IPS-18a (cell line): ENCODE results near the gene GNAI3.

Experiments used
- H3K27ac ChIP-seq: one replicate; pipeline ENCODE4 v1.5.1; 2013; ENCODE audit warnings: low read length
- H3K27me3 ChIP-seq: one replicate; pipeline ENCODE4 v1.6.1; 2013; ENCODE audit warnings: mild to moderate bottlenecking, low read length; ENCODE audit not compliant: control insufficient read depth, insufficient read depth
- H3K36me3 ChIP-seq: one replicate; pipeline ENCODE4 v1.6.1; 2013; ENCODE audit warnings: low read depth, low read length; ENCODE audit not compliant: control insufficient read depth
- H3K4me1 ChIP-seq: one replicate; pipeline ENCODE4 v1.6.1; 2013; ENCODE audit warnings: low read depth, low read length; ENCODE audit not compliant: control insufficient read depth
- H3K4me3 ChIP-seq: one replicate; pipeline ENCODE4 v1.5.1; 2013; ENCODE audit warnings: low read length
- H3K9ac ChIP-seq: one replicate; pipeline ENCODE4 v1.6.1; 2013; ENCODE audit warnings: mild to moderate bottlenecking, low read length, moderate library complexity
- H3K9me3 ChIP-seq: one replicate; pipeline ENCODE4 v1.6.1; 2013; ENCODE audit warnings: low read depth, low read length; ENCODE audit not compliant: control insufficient read depth

GNAI3 gene

GRCh38 chr1:109528712-109529111 lies 19.7 kb upstream of the GNAI3 start:
- no peak overlapping the region for H3K27ac ChIP-seq
- H3K4me3 ChIP-seq = no peak overlapping the region
- H3K9ac ChIP-seq = no peak overlapping the region
- no peaks in the 10 kb centered on the region for H3K27me3 ChIP-seq
- H3K9me3 ChIP-seq = no peaks in the 10 kb centered on the region
- peaks cover 2% of the 10 kb centered on the region for H3K4me1 ChIP-seq
- H3K36me3 ChIP-seq = no peaks in the 10 kb centered on the region

DNA sequence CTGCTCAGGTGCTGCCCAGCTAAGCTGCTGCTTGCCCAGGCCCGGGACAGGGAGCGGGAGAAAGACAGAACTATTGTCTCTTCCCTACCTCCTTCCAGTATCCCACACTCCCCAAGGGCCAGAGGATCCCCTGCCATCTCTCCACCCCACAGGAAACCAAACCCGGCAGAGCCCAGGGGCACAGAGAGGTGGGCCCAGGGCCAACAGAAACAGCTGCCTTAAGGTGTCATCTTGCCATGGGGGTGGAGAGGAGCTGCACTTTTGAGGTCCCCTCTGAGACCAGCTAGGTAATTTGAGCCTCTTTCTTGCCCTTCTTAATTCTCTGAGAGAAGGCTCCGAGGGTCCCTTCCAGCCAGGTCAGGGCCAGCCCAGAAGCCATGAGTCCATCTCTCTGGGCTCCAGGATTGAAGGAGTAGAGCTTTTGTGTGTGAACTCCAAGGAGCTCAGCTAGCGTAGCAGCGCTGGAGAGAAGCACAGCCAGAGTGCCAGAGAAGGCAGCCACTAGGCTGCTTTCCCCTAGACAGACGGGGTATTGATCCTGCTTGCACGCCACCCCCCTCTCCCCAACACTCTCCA lies 18.4 kb upstream of the GNAI3 start:
- H3K27me3 ChIP-seq = no peaks in the 10 kb centered on the region
- H3K9me3 ChIP-seq = no peaks in the 10 kb centered on the region
- no peak overlapping the region for H3K9ac ChIP-seq
- no peak overlapping the region for H3K27ac ChIP-seq
- H3K36me3 ChIP-seq = no peaks in the 10 kb centered on the region
- peaks cover 2% of the 10 kb centered on the region for H3K4me1 ChIP-seq
- no peak overlapping the region for H3K4me3 ChIP-seq

DNA sequence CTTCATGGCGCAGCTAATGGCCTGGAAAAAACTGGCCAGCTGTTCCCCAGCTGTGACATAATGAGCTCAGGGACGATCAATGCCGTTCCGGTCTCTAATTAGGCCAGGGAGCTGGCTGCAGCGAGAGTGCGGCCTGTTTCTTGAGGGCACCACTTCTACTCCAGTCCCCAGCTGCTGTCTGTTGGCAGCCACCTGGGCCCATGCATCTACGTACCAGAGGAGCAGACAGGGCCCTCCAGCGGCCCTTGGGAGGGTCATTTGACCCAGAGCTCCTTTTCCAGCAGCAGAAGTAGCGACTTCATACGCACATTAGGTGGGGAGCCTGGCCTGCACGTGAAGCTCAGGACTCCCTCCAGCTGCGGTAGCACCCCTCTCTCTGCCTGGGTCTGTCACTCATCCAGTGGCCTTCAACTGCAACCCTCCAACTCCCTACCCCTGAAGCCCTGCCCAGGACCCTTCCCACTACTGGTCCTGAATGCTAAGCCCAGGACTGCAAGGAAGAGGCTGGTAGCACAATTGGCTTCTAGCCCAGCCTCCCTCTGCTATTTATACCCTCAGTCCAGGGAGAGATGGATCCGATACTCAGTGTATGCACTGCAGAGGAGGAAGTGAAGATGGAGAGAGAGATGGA lies 17.8 kb upstream of the GNAI3 start:
- Histone ChIP-seq H3K27me3 (no peaks in the 10 kb centered on the region), H3K9me3 (no peaks in the 10 kb centered on the region), H3K36me3 (no peaks in the 10 kb centered on the region), H3K4me1 (peaks cover 2% of the 10 kb centered on the region), H3K4me3 (no peak overlapping the region), H3K9ac (no peak overlapping the region), H3K27ac (no peak overlapping the region)

GRCh38 chr1:109531380-109531779 lies 17.0 kb upstream of the GNAI3 start:
- Histone ChIP-seq H3K27ac (no peak overlapping the region), H3K36me3 (no peaks in the 10 kb centered on the region), H3K9ac (no peak overlapping the region), H3K4me3 (no peak overlapping the region), H3K4me1 (peaks cover 2% of the 10 kb centered on the region), H3K27me3 (no peaks in the 10 kb centered on the region), H3K9me3 (no peaks in the 10 kb centered on the region)

DNA sequence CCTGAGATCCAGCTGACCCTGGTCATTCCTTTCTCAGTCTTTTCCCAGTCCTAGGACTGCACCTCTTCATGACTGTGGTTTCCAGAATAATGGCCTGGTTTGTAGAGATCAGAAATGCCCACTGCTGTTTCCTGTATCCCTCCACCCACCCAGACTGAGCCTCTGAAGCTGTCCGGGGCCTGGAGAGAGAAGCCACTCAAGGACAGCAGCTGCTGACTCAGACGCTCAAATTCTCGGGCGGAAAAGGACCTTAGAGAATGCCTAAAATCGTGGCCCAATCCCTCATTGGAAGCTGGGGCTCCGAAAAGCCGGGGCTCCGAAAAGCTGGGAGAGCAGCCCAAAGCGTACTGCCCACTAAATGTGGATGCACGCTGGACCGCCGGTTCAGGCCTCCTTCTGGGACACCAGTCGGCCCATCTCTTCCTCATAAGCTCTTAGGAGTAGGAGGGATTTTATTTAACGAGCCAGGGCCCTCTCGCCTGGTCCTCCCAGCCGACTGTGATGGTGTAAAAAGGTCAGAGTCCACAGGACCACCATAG lies 16.5 kb upstream of the GNAI3 start:
- Histone ChIP-seq H3K9ac (no peak overlapping the region), H3K4me1 (peaks cover 2% of the 10 kb centered on the region), H3K9me3 (no peaks in the 10 kb centered on the region), H3K27ac (no peak overlapping the region), H3K36me3 (no peaks in the 10 kb centered on the region), H3K4me3 (no peak overlapping the region), H3K27me3 (no peaks in the 10 kb centered on the region)

- Histone ChIP-seq H3K4me1 (peaks cover 2% of the 10 kb centered on the region), H3K9me3 (no peaks in the 10 kb centered on the region), H3K27ac (no peak overlapping the region), H3K27me3 (no peaks in the 10 kb centered on the region), H3K36me3 (no peaks in the 10 kb centered on the region), H3K9ac (no peak overlapping the region), H3K4me3 (no peak overlapping the region)
Measured at GRCh38 chr1:109532365-109533136, 15.9 kb upstream of the GNAI3 start.

- H3K4me3 ChIP-seq = no peak overlapping the region
Measured at GRCh38 chr1:109534307-109534858, 14.0 kb upstream of the GNAI3 start.

GRCh38 chr1:109535481-109535880 lies 12.9 kb upstream of the GNAI3 start:
- H3K36me3 ChIP-seq = no peaks in the 10 kb centered on the region
- H3K9me3 ChIP-seq = no peaks in the 10 kb centered on the region
- no peaks in the 10 kb centered on the region for H3K27me3 ChIP-seq
- no peak overlapping the region for H3K27ac ChIP-seq
- peaks cover 2% of the 10 kb centered on the region for H3K4me1 ChIP-seq
- no peak overlapping the region for H3K9ac ChIP-seq
- H3K4me3 ChIP-seq = no peak overlapping the region

More at GRCh38 chr1:109534307-109534858, 14.0 kb upstream of the GNAI3 start:
- peaks cover 2% of the 10 kb centered on the region for H3K4me1 ChIP-seq
- H3K27ac ChIP-seq = no peak overlapping the region
- no peak overlapping the region for H3K9ac ChIP-seq
- no peaks in the 10 kb centered on the region for H3K36me3 ChIP-seq
- no peaks in the 10 kb centered on the region for H3K9me3 ChIP-seq
- H3K27me3 ChIP-seq = no peaks in the 10 kb centered on the region

- H3K36me3 ChIP-seq = no peaks in the 10 kb centered on the region
- no peak overlapping the region for H3K4me3 ChIP-seq
- H3K9ac ChIP-seq = no peak overlapping the region
- no peak overlapping the region for H3K27ac ChIP-seq
- peaks cover 2% of the 10 kb centered on the region for H3K4me1 ChIP-seq
- no peaks in the 10 kb centered on the region for H3K27me3 ChIP-seq
- H3K9me3 ChIP-seq = no peaks in the 10 kb centered on the region
Measured at GRCh38 chr1:109535971-109536491, 12.4 kb upstream of the GNAI3 start.

GRCh38 chr1:109537450-109538178 lies 10.8 kb upstream of the GNAI3 start:
- no peak overlapping the region for H3K4me3 ChIP-seq
- H3K27me3 ChIP-seq = no peaks in the 10 kb centered on the region
- H3K36me3 ChIP-seq = no peaks in the 10 kb centered on the region
- H3K9me3 ChIP-seq = no peaks in the 10 kb centered on the region
- H3K9ac ChIP-seq = no peak overlapping the region
- peaks cover under 1% of the 10 kb centered on the region for H3K4me1 ChIP-seq
- no peak overlapping the region for H3K27ac ChIP-seq
